ENCODE data around the gene SAPCD2. TPM values are rescaled to one million over a fixed set of nuclear protein-coding genes. Genes with fewer than 3 reads are reported as not detected.

The SAPCD2 gene
- total RNA-seq, 4 donors from 2014 or later: 8.2 to 13.6 (median 13.3) TPM

DNA sequence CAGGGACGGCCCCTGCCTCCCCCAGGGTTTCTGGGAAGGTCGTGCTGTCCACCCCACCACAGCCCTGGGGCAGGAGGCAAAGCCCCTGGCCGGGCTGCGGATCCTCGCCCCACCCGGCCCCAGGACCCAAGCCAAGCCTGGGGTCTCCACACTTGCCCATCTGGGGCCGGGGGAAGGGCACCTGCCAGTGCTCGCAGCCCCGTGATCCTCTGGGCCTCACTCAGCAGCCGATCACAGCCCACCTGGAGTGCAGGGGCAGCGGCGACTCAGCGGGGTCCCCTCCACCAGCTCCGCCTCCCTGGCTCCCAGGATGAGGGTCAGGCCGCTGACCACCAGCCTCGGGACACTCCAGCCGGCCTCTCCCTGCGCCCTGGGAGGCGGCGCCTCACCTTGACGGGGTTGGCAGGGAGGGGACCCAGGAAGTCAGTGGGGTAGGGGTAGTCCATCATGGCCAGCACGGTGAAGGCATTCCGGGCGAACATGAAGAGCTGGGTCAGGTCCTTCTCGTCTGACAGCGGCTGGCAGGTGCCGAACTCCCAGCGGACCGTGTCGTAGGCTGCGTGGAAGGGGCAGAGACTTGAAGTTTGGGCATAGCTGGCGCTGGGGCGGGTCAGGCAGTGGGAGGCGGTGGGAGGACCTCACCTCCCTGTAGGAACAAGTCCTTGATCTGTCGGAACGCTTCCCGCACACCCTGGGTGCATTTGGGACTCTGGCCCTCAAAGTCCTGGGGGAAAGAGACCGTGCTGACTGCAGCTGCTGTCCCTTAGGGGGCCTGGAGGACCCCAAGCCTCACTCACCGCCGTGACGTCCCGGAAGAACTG is 42.4 kb upstream of the SAPCD2 start:
- H3K4me1 ChIP-seq: peaks cover 22% of the 10 kb centered on the region

DNA sequence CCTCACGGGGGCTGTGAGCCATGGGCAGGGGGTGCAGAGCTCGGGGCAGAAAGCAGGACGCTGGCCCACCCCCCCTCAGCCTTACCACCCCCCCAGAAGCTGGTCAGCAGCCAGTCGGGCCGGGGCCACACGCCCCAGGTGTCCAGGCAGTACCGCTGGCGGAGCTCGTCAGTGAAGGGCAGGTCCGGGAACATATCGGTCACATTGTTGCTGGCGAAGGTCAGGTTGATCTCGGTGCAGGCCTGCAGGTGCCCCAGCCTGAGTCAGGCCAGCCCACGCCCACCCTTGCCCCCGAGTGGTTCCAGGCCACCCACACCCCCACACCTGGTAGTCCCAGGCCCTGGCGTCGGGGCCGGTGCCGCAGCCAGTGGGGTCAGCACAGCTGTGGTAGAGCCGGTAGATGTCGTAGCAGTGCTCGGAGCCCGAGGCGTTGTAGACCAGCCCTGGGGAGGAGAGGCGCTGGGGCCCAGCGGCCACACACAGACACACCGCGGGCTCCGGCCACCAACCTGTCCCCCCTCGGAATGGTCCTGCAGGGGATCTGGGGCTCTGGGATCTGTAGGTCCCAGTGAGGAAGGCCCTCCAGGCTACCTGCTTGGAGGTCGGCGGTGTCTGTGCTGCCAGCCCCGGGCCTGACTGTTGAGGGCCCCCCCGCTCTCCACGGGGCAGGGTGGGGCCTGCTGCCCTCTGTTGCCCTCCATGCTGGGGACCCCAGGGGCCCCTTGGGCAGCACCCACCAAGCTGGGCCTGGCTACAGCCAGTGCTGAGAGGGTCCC is 41.6 kb upstream of the SAPCD2 start:
- no peak for DNase-seq (ENCODE audit: low spot score in 2 of 2)
- Histone ChIP-seq H3K4me1 (peaks cover 22% of the 10 kb centered on the region), H3K36me3 (peaks cover 60% of the 10 kb centered on the region), H3K27ac (no peak overlapping the region), H3K4me3 (no peak overlapping the region), H3K27me3 (no peaks in the 10 kb centered on the region), H3K9me3 (no peaks in the 10 kb centered on the region)
- TF ChIP-seq, protein P1, sequence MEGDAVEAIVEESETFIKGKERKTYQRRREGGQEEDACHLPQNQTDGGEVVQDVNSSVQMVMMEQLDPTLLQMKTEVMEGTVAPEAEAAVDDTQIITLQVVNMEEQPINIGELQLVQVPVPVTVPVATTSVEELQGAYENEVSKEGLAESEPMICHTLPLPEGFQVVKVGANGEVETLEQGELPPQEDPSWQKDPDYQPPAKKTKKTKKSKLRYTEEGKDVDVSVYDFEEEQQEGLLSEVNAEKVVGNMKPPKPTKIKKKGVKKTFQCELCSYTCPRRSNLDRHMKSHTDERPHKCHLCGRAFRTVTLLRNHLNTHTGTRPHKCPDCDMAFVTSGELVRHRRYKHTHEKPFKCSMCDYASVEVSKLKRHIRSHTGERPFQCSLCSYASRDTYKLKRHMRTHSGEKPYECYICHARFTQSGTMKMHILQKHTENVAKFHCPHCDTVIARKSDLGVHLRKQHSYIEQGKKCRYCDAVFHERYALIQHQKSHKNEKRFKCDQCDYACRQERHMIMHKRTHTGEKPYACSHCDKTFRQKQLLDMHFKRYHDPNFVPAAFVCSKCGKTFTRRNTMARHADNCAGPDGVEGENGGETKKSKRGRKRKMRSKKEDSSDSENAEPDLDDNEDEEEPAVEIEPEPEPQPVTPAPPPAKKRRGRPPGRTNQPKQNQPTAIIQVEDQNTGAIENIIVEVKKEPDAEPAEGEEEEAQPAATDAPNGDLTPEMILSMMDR (IDR thresholded peaks at IDR 0.05): no peak
- TF ChIP-seq EP300 (IDR thresholded peaks at IDR 0.05) (no peak), POLR2AphosphoS5 (IDR thresholded peaks at IDR 0.05) (no peak), POLR2A (IDR thresholded peaks at IDR 0.05) (no peak)
- WGBS: 93% methylated on average over 9 of the region's 35 CpGs

More for the DNA sequence above, 42.4 kb upstream of the SAPCD2 start:
- TF ChIP-seq, protein P1 (IDR thresholded peaks at IDR 0.05): no peak
- TF ChIP-seq POLR2AphosphoS5 (IDR thresholded peaks at IDR 0.05) (no peak), EP300 (IDR thresholded peaks at IDR 0.05) (no peak), POLR2A (IDR thresholded peaks at IDR 0.05) (no peak)
- 86% methylated on average over 15 of the region's 42 CpGs for WGBS
- H3K36me3 ChIP-seq: peaks cover 52% of the 10 kb centered on the region
- no peaks in the 10 kb centered on the region for H3K9me3 ChIP-seq
- no peak overlapping the region for H3K4me3 ChIP-seq
- H3K27ac ChIP-seq: no peak overlapping the region
- H3K27me3 ChIP-seq: peaks cover 3% of the 10 kb centered on the region
- DNase-seq (ENCODE audit: low spot score in 2 of 2): no peak

DNA sequence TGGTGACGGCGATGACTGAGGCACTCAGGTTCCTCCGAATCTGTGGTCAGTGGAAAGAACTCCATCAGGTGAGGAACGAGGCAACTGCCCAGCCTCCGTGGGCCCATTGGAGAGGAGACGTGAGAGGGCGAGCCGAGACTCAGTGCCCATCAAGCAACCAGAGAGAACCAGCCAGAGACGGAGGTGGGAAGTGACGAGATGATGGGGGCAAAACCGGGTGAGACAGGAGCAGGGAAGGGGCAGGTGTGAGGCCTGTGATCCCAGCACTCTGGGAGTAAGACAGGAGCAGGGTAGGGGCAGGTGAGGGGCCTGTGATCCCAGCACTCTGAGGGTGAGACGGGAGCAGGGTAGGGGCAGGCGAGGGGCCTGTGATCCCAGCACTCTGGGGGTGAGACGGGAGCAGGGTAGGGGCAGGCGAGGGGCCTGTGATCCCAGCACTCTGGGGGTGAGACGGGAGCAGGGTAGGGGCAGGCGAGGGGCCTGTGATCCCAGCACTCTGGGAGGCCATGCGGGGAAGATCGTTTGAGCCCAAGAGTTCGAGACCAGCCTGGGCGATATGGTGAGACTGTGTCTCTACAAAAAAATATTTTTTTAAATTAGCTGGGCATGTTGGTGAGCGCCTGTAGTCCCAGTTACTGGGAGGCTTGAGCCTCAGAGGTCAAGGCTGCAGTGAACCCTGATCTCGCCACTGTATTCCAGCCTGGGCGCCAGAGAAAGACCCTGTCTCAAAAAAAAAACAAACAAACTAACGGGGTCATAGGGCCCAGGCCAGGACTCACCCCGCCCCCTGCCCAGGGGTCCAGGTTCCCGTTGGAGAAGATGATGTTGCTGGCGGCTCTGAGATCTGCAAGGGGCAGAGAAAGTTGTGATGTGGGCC is 40.8 kb upstream of the SAPCD2 start:
- H3K36me3 ChIP-seq: peaks cover 69% of the 10 kb centered on the region
- H3K4me3 ChIP-seq: no peak overlapping the region
- no peaks in the 10 kb centered on the region for H3K9me3 ChIP-seq
- WGBS: 89% methylated on average over 28 of the region's 28 CpGs
- peaks cover 22% of the 10 kb centered on the region for H3K4me1 ChIP-seq
- TF ChIP-seq EP300 (IDR thresholded peaks at IDR 0.05) (no peak), POLR2AphosphoS5 (IDR thresholded peaks at IDR 0.05) (no peak), POLR2A (IDR thresholded peaks at IDR 0.05) (no peak)
- TF ChIP-seq, protein P1 (IDR thresholded peaks at IDR 0.05): no peak
- H3K27me3 ChIP-seq: no peaks in the 10 kb centered on the region
- DNase-seq (ENCODE audit: low spot score in 2 of 2): no peak
- no peak overlapping the region for H3K27ac ChIP-seq

DNA sequence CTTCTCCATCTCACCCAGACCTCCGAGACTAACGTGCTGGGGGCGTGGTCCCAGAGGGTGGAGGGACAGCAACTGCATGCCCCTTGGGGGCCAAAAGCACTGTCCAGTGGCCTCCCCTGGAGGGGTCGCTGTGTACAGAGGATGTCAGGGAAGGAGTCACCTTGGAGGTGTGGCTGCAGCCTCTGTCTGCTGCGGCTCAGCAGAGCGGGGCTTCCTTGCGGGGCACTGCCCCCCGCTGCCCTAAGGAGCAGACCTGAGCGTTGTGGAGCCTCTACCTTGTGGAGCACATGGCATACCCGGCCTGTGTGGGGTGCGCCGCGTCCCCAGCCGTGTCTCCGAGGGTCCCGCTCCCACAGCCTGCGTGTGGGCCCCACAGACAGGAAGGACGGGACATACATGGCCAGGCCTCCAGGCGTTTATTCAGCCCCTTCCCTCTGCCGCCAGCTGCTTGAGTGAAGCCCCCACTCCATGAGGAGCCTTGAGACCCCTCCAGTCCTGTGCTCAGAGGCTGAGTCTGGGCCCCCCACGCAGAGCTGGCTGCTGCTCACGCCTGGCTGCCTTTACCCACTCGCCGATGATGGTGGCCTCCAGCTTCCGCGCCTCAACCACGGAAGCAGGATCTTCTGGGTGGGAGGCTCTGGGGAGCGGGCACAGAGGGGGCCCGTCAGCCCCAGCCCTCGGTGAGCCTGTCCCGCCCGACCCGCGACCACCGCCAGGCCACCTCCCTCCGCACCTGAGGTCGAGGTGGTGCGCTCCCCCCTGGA is 40.0 kb upstream of the SAPCD2 start:
- no peak for DNase-seq (ENCODE audit: low spot score in 2 of 2)
- peaks cover 77% of the 10 kb centered on the region for H3K36me3 ChIP-seq
- 91% methylated on average over 12 of the region's 38 CpGs for WGBS

More for the DNA sequence above, 40.0 kb upstream of the SAPCD2 start:
- no peaks in the 10 kb centered on the region for H3K27me3 ChIP-seq
- peaks cover 20% of the 10 kb centered on the region for H3K4me1 ChIP-seq
- H3K9me3 ChIP-seq: no peaks in the 10 kb centered on the region
- no peak overlapping the region for H3K27ac ChIP-seq
- H3K4me3 ChIP-seq: no peak overlapping the region
- TF ChIP-seq POLR2A (IDR thresholded peaks at IDR 0.05) (no peak), EP300 (IDR thresholded peaks at IDR 0.05) (no peak)
- TF ChIP-seq, protein P1 (IDR thresholded peaks at IDR 0.05): no peak

Data from suprapubic skin (tissue), 4 donors.